ENCODE results near the gene IRAK2. TPM values are rescaled to one million over a fixed set of nuclear protein-coding genes. Genes with fewer than 3 reads are reported as not detected.

Gene IRAK2
- total RNA-seq, 1 donor from 2014 or later: 1.4 TPM

DNA sequence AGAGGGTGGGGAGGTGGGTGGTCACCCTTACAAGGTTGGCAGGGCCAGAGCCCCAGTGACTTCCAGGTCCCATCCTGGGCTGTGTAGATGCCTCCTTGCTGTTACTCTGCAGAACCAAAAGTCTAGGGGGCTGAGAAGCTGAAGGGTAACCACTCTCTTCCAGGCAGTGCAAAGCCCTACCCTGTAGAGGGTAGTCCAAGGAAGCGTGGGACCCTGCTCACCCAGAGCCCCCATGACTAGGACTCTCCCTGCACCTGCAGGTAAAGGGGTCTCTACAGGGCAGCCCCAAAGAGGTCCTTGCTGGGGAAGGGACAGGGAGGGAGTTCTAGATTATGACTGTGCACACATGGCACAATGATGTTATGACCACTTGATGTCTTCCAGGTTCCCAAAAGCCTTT, 113.8 kb downstream of the IRAK2 start:
- H3K27me3 Mint-ChIP-seq: no peaks in the 10 kb centered on the region
- no peak overlapping the region for H3K4me3 Mint-ChIP-seq
- TF ChIP-seq, protein P1, sequence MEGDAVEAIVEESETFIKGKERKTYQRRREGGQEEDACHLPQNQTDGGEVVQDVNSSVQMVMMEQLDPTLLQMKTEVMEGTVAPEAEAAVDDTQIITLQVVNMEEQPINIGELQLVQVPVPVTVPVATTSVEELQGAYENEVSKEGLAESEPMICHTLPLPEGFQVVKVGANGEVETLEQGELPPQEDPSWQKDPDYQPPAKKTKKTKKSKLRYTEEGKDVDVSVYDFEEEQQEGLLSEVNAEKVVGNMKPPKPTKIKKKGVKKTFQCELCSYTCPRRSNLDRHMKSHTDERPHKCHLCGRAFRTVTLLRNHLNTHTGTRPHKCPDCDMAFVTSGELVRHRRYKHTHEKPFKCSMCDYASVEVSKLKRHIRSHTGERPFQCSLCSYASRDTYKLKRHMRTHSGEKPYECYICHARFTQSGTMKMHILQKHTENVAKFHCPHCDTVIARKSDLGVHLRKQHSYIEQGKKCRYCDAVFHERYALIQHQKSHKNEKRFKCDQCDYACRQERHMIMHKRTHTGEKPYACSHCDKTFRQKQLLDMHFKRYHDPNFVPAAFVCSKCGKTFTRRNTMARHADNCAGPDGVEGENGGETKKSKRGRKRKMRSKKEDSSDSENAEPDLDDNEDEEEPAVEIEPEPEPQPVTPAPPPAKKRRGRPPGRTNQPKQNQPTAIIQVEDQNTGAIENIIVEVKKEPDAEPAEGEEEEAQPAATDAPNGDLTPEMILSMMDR (conservative IDR thresholded peaks at IDR 0.05): no peak
- H3K4me1 Mint-ChIP-seq (ENCODE audit: unreplicated experiment): peaks cover under 1% of the 10 kb centered on the region
- no peak overlapping the region for H3K27ac Mint-ChIP-seq
- H3K9me3 Mint-ChIP-seq: no peaks in the 10 kb centered on the region
- H3K36me3 Mint-ChIP-seq: peaks cover 3% of the 10 kb centered on the region
- no peak for DNase-seq (ENCODE audit: extremely low spot score, unreplicated experiment)

DNA sequence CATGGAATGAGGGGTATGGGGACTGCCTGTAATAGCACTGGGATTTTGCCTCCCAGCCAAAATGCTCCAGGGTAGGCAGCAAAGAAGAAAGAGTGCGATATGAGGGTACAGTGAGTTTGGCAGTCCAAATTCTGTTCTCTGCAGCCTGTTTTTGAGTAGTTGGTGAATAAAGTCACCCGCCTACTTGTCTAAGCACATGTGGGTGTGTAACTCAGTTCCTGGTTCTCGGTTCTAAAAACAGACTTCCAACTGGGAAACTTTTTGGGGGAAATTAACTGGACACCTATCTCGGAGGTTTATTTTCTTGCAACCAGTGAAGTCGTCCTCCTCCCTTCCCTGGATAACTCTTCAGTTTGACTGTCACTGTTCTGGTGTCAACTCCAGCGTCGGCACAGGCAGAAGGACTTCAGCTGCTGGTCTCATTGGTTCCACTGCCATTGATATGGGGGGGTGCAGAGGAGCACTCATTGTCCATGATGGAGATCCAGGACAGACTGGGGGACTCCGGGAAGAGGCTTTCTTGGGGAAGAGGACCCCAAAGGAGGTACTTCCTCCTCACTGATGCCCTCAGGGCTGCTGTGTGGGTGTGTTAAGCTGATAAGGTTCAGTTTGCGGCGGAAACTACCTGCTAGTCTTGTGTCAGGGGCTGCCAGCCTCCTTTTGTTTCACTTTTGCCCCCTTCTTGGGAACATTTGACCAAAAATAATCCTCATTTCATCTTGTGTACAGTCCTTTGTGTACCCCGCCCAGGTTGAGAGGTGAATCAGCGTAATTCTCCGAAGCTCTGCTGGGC, 114.9 kb downstream of the IRAK2 start:
- Mint-ChIP-seq H3K27ac (no peak overlapping the region), H3K9me3 (no peaks in the 10 kb centered on the region), H3K36me3 (peaks cover 3% of the 10 kb centered on the region), H3K4me3 (no peak overlapping the region), H3K4me1 (ENCODE audit: unreplicated experiment) (no peaks in the 10 kb centered on the region), H3K27me3 (no peaks in the 10 kb centered on the region)
- no peak for DNase-seq (ENCODE audit: extremely low spot score, unreplicated experiment)
- TF ChIP-seq, protein P1 (conservative IDR thresholded peaks at IDR 0.05): no peak

DNA sequence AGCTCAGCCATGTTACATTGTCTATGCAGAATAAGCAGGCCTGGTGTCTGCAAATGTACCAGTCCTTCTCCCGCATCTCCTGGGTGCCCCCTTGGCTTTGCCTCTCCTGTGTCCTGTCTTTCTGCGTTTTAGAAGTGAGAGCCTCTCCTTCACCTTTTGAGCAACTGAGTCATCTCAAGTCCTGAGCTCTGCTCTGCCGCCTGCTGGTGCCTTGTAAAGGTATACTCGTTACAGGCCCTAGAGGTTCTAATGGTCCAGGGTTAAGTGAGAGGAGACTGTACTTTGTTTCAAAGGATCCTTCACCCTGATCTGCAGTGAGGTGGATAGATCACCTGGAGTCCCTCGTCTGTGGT, 115.4 kb downstream of the IRAK2 start:
- Mint-ChIP-seq H3K27ac (no peak overlapping the region), H3K9me3 (no peaks in the 10 kb centered on the region), H3K4me1 (ENCODE audit: unreplicated experiment) (no peaks in the 10 kb centered on the region), H3K4me3 (no peak overlapping the region), H3K27me3 (no peaks in the 10 kb centered on the region), H3K36me3 (peaks cover 3% of the 10 kb centered on the region)
- TF ChIP-seq, protein P1 (conservative IDR thresholded peaks at IDR 0.05): no peak
- DNase-seq (ENCODE audit: extremely low spot score, unreplicated experiment): no peak

DNA sequence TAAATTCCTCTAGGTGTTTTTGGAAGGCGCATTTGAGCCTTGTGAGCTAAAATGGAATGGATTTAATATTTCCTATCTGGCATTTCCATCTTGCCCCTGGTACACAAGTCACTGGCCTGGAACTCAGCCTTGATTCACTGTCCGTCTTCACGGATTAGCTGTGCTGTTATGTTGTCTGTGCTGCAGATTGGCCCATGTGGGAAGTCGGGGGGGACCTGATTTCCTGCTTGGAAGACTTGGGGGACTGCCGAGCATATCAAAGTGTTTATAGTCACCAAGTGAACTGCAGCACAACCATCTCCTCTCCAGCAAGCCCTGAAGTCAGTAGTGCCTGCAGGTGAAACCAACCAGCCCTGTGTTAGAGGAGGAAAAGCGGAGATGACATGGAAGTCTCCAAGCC, 115.9 kb downstream of the IRAK2 start:
- DNase-seq (ENCODE audit: extremely low spot score, unreplicated experiment): no peak
- Mint-ChIP-seq H3K9me3 (no peaks in the 10 kb centered on the region), H3K4me3 (no peak overlapping the region), H3K4me1 (ENCODE audit: unreplicated experiment) (no peaks in the 10 kb centered on the region), H3K27ac (no peak overlapping the region), H3K36me3 (peaks cover 3% of the 10 kb centered on the region), H3K27me3 (no peaks in the 10 kb centered on the region)
- TF ChIP-seq, protein P1 (conservative IDR thresholded peaks at IDR 0.05): no peak

DNA sequence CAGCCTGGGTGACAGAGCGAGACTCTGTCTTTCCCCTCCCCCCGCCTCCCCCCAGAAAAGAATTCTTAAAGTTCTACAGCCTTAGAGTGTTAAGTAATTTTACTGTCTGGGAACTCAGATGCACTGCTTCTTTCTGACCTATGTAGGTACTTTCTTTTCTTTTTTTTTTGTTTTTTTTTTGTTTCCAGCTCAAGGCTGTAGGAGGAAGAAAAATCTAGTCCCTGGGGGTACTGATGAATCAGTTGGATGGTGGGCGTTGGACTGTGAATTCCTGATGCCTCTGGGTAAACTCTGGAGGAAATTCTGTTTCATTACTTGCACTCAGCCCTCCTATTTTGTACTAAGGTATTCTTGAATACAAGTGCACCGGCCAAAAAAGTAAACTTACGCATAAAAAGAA, 117.2 kb downstream of the IRAK2 start:
- H3K4me3 Mint-ChIP-seq: no peak overlapping the region
- DNase-seq (ENCODE audit: extremely low spot score, unreplicated experiment): no peak
- H3K4me1 Mint-ChIP-seq (ENCODE audit: unreplicated experiment): peaks cover 5% of the 10 kb centered on the region
- no peaks in the 10 kb centered on the region for H3K9me3 Mint-ChIP-seq
- no peak overlapping the region for H3K27ac Mint-ChIP-seq
- H3K27me3 Mint-ChIP-seq: no peaks in the 10 kb centered on the region
- no peaks in the 10 kb centered on the region for H3K36me3 Mint-ChIP-seq
- TF ChIP-seq, protein P1 (conservative IDR thresholded peaks at IDR 0.05): no peak
